ENCODE measurements around the gene TMEM161B.

TMEM161B gene

DNA sequence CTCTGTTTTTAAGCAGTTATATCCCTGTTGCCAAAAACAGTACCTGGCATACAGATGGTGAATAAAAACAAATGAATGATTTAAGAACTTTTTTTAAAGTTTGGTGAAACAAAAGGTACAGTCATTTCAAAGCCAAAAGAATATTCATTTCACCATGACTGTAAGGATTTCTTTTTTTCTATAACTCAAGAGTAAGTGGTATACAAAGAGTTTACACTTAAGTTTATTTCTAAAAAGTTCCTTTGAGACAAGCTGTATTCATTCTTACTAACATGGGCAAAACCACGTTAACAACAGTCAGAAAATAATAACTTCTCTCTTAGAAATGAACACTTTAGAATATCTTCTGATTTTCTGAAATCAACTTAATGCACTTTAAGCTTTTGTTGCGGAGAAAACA lies 5.3 kb downstream of the TMEM161B start:
- TF ChIP-seq CTCF (conservative IDR thresholded peaks at IDR 0.05; ENCODE audit: low read depth, low read length): no peak
- DNase-seq (ENCODE audit: low read depth): no peak

DNA sequence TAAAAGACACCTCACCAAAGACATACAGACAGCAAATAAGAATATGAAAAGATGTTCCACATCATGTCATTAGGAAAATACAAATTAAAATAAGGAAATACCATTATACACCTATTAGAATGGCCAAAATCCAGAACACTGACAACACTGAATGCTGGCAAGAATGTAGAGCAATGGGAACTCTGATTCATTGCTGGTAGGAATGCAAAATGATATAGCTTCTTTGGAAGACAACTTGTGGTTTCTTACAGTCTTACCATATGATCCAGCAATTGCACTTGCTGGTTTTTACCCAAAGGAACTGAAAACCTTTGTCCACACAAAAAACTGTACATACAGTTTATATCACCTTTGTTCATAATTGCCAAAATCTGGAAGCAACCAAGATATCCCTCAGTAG lies 6.5 kb downstream of the TMEM161B start:
- TF ChIP-seq CTCF (conservative IDR thresholded peaks at IDR 0.05; ENCODE audit: low read depth, low read length): no peak
- H3K4me3 ChIP-seq (ENCODE audit: low read length): no peak overlapping the region
- no peak for DNase-seq (ENCODE audit: low read depth)

More for the DNA sequence above, 5.3 kb downstream of the TMEM161B start:
- no peak overlapping the region for H3K4me3 ChIP-seq (ENCODE audit: low read length)

DNA sequence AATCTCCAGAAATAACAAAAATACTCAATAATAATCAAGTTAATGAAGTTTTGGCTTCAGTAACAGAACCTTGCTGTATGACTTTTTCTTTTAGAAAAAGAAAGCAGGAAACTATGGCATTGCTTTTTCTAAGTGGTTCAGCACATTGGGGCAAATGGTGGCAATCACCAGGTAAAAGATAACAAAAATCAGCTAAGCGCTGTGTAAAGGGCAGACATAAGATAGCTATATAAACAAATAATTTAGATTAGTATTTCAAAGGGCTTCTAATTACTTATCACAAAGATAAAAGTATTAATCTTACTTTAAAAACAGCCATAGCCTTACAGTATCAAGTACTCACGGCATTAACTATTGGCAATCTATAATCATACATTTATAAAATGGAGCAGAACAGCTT lies 10.0 kb downstream of the TMEM161B start:
- no peak for TF ChIP-seq CTCF (conservative IDR thresholded peaks at IDR 0.05; ENCODE audit: low read depth, low read length)
- no peak for DNase-seq (ENCODE audit: low read depth)
- H3K4me3 ChIP-seq (ENCODE audit: low read length): no peak overlapping the region

- no peak for TF ChIP-seq CTCF (conservative IDR thresholded peaks at IDR 0.05; ENCODE audit: low read depth, low read length)
- no peak for DNase-seq (ENCODE audit: low read depth)
- H3K4me3 ChIP-seq (ENCODE audit: low read length): no peak overlapping the region
Observed at GRCh38 chr5:88256872-88257271, 11.8 kb downstream of the TMEM161B start.

DNA sequence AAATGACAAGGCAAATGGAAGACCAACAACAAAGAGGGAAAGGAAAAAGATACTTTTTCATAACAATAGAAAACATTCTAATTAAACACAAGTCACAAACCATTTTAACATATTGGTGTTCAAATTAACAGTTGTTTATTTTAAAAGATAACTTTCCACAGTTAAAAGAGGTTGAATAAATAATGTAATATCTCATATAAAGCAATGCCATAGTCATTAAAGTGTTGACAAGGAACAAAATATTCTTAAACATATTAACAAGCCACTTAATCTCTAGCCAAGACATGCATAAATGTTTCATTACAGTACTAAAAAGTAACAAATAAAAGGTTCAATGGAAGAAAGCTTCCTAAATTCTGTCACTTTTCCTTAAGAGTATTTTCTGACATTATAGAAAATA lies 12.6 kb downstream of the TMEM161B start:
- no peak overlapping the region for H3K4me3 ChIP-seq (ENCODE audit: low read length)
- TF ChIP-seq CTCF (conservative IDR thresholded peaks at IDR 0.05; ENCODE audit: low read depth, low read length): no peak
- DNase-seq (ENCODE audit: low read depth): no peak

DNA sequence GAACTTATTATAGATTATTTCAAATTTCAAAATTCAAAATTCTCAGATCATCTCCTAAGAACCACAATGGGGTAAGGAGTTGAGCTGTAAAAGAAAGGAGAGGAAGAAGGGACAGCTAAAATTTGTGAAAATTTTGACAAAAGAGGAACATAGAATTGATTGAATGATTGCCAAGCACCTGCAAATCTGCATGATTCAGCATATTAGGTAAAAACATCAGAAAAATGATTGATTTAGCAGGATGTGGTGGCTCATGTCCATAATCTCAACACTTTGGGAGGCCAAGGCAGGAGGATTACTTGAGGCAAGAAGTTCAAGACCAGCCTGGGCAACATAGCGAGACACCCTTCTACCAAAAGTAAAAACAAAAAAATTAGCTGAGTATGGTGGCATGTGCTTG lies 14.3 kb downstream of the TMEM161B start:
- DNase-seq (ENCODE audit: low read depth): no peak
- no peak for TF ChIP-seq CTCF (conservative IDR thresholded peaks at IDR 0.05; ENCODE audit: low read depth, low read length)
- H3K4me3 ChIP-seq (ENCODE audit: low read length): no peak overlapping the region

GRCh38 chr5:88251048-88251711 lies 17.5 kb downstream of the TMEM161B start:
- H3K4me3 ChIP-seq (ENCODE audit: low read length): no peak overlapping the region
- DNase-seq (ENCODE audit: low read depth): peak; percentile 75
- TF ChIP-seq CTCF (conservative IDR thresholded peaks at IDR 0.05; ENCODE audit: low read depth, low read length): no peak

Data from retinal pigment epithelial cell (primary cell).